GM12892 (cell line): Measurements from ENCODE around the gene TAF11L11. TPM values are rescaled to one million over a fixed set of nuclear protein-coding genes. Genes with fewer than 3 reads are reported as not detected.
"Not testable (repeated sequence)": the region's sequence is repeated elsewhere in the genome, so short reads cannot be mapped to it uniquely, and the experiment has no call there.

ENCODE experiments used
- DNase-seq: peaks from one replicate; pipeline ENCODE4 v3.0.0; 2011; ENCODE audit not compliant: insufficient read length
- FAIRE-seq: peaks from 2 replicates; lab custom pipeline; 2011; peaks lifted over from hg19 to GRCh38; lab: Jason Lieb, UNC
- POLR2A ChIP-seq: IDR thresholded peaks from 2 replicates; pipeline ENCODE4 v1.6.1; 2011; ENCODE audit warnings: low read depth, low read length, control low read depth
- POLR2AphosphoS5 ChIP-seq: IDR thresholded peaks from 2 replicates; pipeline ENCODE4 v1.6.1; 2011; ENCODE audit warnings: low read depth, low read length, control low read depth
- TAF1 ChIP-seq: IDR thresholded peaks from 2 replicates; pipeline ENCODE4 v1.6.1; 2011; ENCODE audit warnings: low read depth, mild to moderate bottlenecking, control low read depth, low read length, borderline replicate concordance
- polyA plus RNA-seq: library from polyadenylated mRNA; unstranded; fragments of >200 nt; gene quantifications from one replicate; pipeline ENCODE4 v1.2.1, GENCODE V29; 2012; ENCODE audit warnings: missing spikeins, inconsistent platforms; ENCODE audit not compliant: missing spikeins

TAF11L11 gene
- polyA plus RNA-seq = not detected

GRCh38 chr5:17603880-17604279 lies at the start of gene TAF11L11:
TSS of gene TAF11L11 (plus strand) at chr5:17604183.
- FAIRE-seq, DNase-seq: not testable (repeated sequence)

- DNase-seq, FAIRE-seq: not testable (repeated sequence)
Measured at GRCh38 chr5:17585658-17586057, 18.3 kb upstream of the TAF11L11 start, which contains the start of gene TAF11L7. TSS of gene TAF11L7 (minus strand) at chr5:17585758.

- FAIRE-seq, DNase-seq: not testable (repeated sequence)
Measured at GRCh38 chr5:17590860-17591259, 13.1 kb upstream of the TAF11L11 start, which contains the start of gene TAF11L8. TSS of gene TAF11L8 (minus strand) at chr5:17590960.

GRCh38 chr5:17594255-17594654 lies 9.7 kb upstream of the TAF11L11 start, which contains the start of gene TAF11L9:
TSS of gene TAF11L9 (minus strand) at chr5:17594394.
- not testable (repeated sequence) for FAIRE-seq, DNase-seq

- DNase-seq, FAIRE-seq: not testable (repeated sequence)
Measured at GRCh38 chr5:17597728-17598127, 6.3 kb upstream of the TAF11L11 start, which contains the start of gene TAF11L10. TSS of gene TAF11L10 (minus strand) at chr5:17597828.

- TF ChIP-seq POLR2AphosphoS5 = no peak
- no peak for TF ChIP-seq POLR2A
- TF ChIP-seq TAF1 = no peak
- FAIRE-seq = no peak
- no peak for DNase-seq
Measured at GRCh38 chr5:17604951-17605350, 968 bp downstream of the TAF11L11 start.

GRCh38 chr5:17607461-17607860 lies 3.5 kb downstream of the TAF11L11 start:
- not testable (repeated sequence) for DNase-seq, FAIRE-seq

- DNase-seq, FAIRE-seq: not testable (repeated sequence)
Measured at GRCh38 chr5:17610092-17610491, 6.1 kb downstream of the TAF11L11 start, which contains the start of gene TAF11L12. TSS of gene TAF11L12 (plus strand) at chr5:17610392.

- TF ChIP-seq POLR2A (no peak), TAF1 (no peak), POLR2AphosphoS5 (no peak)
- DNase-seq = no peak
- FAIRE-seq = no peak
Measured at GRCh38 chr5:17614872-17615605, 11.1 kb downstream of the TAF11L11 start.

GRCh38 chr5:17619354-17619753 lies 15.4 kb downstream of the TAF11L11 start:
- DNase-seq = no peak
- TF ChIP-seq TAF1 (no peak), POLR2AphosphoS5 (no peak), POLR2A (no peak)
- no peak for FAIRE-seq

- FAIRE-seq (no peak), DNase-seq (no peak)
- no peak for TF ChIP-seq TAF1
- TF ChIP-seq POLR2A = no peak
- no peak for TF ChIP-seq POLR2AphosphoS5
Measured at GRCh38 chr5:17620627-17621026, 16.6 kb downstream of the TAF11L11 start.

- DNase-seq (no peak), FAIRE-seq (no peak)
- TF ChIP-seq POLR2A (no peak), POLR2AphosphoS5 (no peak), TAF1 (no peak)
Measured at GRCh38 chr5:17625686-17626085, 21.7 kb downstream of the TAF11L11 start.

GRCh38 chr5:17631788-17632187 lies 27.8 kb downstream of the TAF11L11 start, which contains the start of gene TAF11L13:
TSS of gene TAF11L13 (plus strand) at chr5:17632088.
- DNase-seq, FAIRE-seq: not testable (repeated sequence)

- DNase-seq (no peak), FAIRE-seq (no peak)
Measured at GRCh38 chr5:17634160-17634559, 30.2 kb downstream of the TAF11L11 start, which contains the start of gene TAF11L14. TSS of gene TAF11L14 (plus strand) at chr5:17634460.

GRCh38 chr5:17649232-17649631 lies 45.2 kb downstream of the TAF11L11 start:
- not testable (repeated sequence) for DNase-seq, FAIRE-seq

More at GRCh38 chr5:17634160-17634559, 30.2 kb downstream of the TAF11L11 start, which contains the start of gene TAF11L14:
- TF ChIP-seq TAF1 (no peak), POLR2AphosphoS5 (no peak), POLR2A (no peak)

- not testable (repeated sequence) for DNase-seq, FAIRE-seq
Measured at GRCh38 chr5:17655201-17655759, 51.3 kb downstream of the TAF11L11 start.
